ENCODE data around the gene NACC1.

The NACC1 gene

DNA sequence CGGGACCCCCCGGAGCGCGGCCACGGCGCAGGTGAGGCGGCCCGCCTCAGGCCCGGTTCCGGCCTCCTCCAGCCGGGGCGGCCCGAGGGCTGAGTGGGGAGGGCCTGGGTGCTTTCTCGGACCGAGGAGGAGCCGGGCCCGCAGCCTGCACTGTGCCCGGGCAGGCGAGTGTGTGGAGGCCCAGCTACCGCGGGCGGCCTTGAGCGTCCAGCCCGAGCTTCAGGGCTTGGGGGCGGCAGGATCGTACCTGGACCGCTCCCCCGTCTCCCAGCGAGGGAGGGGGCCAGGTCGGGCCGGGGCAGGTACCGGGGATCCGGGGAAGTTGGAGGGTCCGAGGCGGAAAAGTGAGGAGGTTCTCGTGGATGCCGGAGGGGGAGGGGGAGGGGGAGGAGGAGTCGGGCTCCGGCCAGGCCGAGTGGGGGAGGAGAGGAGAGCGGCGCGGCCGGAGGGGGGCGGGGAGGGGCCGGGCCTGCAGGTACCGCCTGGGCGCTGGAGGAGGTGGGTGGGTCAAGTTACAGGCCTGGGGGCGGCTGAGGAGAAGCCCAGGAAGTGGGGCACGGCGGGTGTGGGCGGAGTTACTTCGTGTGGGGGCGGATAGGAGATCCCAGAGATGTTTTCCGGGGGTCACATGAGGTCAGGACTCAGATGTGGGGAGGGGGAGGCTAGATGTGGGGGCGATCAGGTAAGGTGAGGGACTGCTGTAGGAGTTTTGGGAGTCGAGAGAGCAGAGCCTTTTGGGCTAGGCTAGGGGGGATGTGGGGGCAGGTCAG, 545 bp downstream of the NACC1 start:
- H3K4me3 ChIP-seq: peak overlapping the region; percentile 89
- DNase-seq (ENCODE audit: low spot score): no peak
- TF ChIP-seq, protein P1, sequence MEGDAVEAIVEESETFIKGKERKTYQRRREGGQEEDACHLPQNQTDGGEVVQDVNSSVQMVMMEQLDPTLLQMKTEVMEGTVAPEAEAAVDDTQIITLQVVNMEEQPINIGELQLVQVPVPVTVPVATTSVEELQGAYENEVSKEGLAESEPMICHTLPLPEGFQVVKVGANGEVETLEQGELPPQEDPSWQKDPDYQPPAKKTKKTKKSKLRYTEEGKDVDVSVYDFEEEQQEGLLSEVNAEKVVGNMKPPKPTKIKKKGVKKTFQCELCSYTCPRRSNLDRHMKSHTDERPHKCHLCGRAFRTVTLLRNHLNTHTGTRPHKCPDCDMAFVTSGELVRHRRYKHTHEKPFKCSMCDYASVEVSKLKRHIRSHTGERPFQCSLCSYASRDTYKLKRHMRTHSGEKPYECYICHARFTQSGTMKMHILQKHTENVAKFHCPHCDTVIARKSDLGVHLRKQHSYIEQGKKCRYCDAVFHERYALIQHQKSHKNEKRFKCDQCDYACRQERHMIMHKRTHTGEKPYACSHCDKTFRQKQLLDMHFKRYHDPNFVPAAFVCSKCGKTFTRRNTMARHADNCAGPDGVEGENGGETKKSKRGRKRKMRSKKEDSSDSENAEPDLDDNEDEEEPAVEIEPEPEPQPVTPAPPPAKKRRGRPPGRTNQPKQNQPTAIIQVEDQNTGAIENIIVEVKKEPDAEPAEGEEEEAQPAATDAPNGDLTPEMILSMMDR (IDR thresholded peaks at IDR 0.05): no peak
- H3K27ac ChIP-seq: peak overlapping the region in 1 of 2 donors; percentile 37

DNA sequence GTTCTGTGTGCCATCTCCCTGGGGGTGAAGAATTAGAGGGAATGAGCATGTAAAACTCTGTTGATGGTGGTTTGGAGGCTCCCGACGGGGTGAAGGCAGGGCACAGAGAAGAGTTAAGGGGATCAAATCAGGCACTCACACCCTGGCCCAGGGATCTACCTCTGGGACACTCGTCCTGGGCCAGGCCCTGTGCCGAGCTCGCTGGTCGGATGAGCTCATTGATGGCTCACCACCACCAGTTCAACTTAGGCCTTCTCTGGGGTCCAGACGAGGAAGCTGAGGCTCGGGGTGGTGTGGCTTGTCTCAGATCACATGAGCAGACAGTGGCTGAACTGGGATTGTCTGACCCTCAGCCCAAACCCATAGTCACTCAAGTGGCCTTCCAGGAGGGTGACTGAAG, 1.6 kb downstream of the NACC1 start:
- TF ChIP-seq, protein P1 (IDR thresholded peaks at IDR 0.05): no peak
- no peak for DNase-seq (ENCODE audit: low spot score)
- Histone ChIP-seq H3K27ac (no peak overlapping the region), H3K4me3 (peak overlapping the region; percentile 89)

- H3K27ac ChIP-seq: no peak overlapping the region
- H3K4me3 ChIP-seq: peak overlapping the region; percentile 89
Observed at GRCh38 chr19:13120031-13120430, 2.0 kb downstream of the NACC1 start.

GRCh38 chr19:13120817-13121216, 2.8 kb downstream of the NACC1 start:
- TF ChIP-seq, protein P1 (IDR thresholded peaks at IDR 0.05): no peak
- DNase-seq (ENCODE audit: low spot score): no peak
- H3K27ac ChIP-seq: no peak overlapping the region
- H3K4me3 ChIP-seq: no peak overlapping the region

More at GRCh38 chr19:13120031-13120430, 2.0 kb downstream of the NACC1 start:
- TF ChIP-seq, protein P1 (IDR thresholded peaks at IDR 0.05): no peak
- DNase-seq (ENCODE audit: low spot score): no peak

GRCh38 chr19:13121551-13122274, 3.6 kb downstream of the NACC1 start:
- TF ChIP-seq, protein P1 (IDR thresholded peaks at IDR 0.05): no peak
- Histone ChIP-seq H3K4me3 (no peak overlapping the region), H3K27ac (no peak overlapping the region)
- no peak for DNase-seq (ENCODE audit: low spot score)

GRCh38 chr19:13122275-13122878, 4.3 kb downstream of the NACC1 start:
- TF ChIP-seq, protein P1 (IDR thresholded peaks at IDR 0.05): no peak
- no peak overlapping the region for H3K27ac ChIP-seq
- H3K4me3 ChIP-seq: no peak overlapping the region
- no peak for DNase-seq (ENCODE audit: low spot score)
